ENCODE results near the gene DNAH11. TPM values are rescaled to one million over a fixed set of nuclear protein-coding genes. Genes with fewer than 3 reads are reported as not detected.

Gene DNAH11
- total and polyA plus RNA-seq, 4 donors: 1.8 to 24.7 (median 8.1) TPM

GRCh38 chr7:21891291-21891690 is 348.5 kb downstream of the DNAH11 start:
- Histone ChIP-seq H3K9ac (ENCODE audit: insufficient read depth in 1 of 2, low read length in 2 of 2) (no peak overlapping the region), H3K36me3 (ENCODE audit: control insufficient read depth in 4 of 4, insufficient read depth in 4 of 4, low read length in 4 of 4) (no peaks in the 10 kb centered on the region), H3K9me3 (ENCODE audit: control insufficient read depth in 4 of 4, insufficient read depth in 3 of 4, low read length in 3 of 4) (no peaks in the 10 kb centered on the region), H3K4me1 (ENCODE audit: control insufficient read depth in 5 of 5, insufficient read depth in 5 of 5, low read length in 5 of 5) (peaks cover 0 to 14% (median 2%) of the 10 kb centered on the region in 5 donors), H3K27me3 (ENCODE audit: control insufficient read depth in 3 of 3, insufficient read depth in 3 of 3, low read length in 2 of 3) (no peaks in the 10 kb centered on the region), H3K27ac (ENCODE audit: low read depth in 1 of 2, low read length in 1 of 2) (no peak overlapping the region), H3K4me3 (no peak overlapping the region)
- WGBS, 2 donors: 91% methylated on average over 3 of the region's 3 CpGs
- ATAC-seq (ENCODE audit: insufficient read depth, low FRiP score): no peak
- TF ChIP-seq, protein P1, sequence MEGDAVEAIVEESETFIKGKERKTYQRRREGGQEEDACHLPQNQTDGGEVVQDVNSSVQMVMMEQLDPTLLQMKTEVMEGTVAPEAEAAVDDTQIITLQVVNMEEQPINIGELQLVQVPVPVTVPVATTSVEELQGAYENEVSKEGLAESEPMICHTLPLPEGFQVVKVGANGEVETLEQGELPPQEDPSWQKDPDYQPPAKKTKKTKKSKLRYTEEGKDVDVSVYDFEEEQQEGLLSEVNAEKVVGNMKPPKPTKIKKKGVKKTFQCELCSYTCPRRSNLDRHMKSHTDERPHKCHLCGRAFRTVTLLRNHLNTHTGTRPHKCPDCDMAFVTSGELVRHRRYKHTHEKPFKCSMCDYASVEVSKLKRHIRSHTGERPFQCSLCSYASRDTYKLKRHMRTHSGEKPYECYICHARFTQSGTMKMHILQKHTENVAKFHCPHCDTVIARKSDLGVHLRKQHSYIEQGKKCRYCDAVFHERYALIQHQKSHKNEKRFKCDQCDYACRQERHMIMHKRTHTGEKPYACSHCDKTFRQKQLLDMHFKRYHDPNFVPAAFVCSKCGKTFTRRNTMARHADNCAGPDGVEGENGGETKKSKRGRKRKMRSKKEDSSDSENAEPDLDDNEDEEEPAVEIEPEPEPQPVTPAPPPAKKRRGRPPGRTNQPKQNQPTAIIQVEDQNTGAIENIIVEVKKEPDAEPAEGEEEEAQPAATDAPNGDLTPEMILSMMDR (IDR thresholded peaks at IDR 0.05; ENCODE audit: control extremely low read depth, extremely low read depth): no peak
- no peak for DNase-seq

DNA sequence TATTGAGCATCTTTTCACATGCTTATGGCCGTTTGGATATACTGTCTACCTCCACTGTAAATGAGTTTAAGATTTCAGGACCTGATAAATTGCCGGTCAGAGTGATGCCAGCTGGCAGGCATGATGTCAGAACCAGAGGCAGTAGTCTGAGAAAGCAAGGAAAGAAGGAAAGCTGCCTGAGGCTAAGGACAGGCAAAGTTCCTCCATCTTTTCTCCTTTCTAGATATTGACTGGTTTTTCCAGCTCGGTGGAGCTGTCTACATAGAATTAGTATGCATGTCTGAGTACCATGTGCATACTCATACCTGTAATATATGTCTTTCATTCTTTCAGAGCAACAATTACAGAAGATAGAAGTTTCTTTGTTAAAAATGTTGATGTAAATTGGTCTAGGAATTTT is 350.6 kb downstream of the DNAH11 start:
- no peak for ATAC-seq (ENCODE audit: insufficient read depth, low FRiP score)
- H3K9me3 ChIP-seq (ENCODE audit: control insufficient read depth in 4 of 4, insufficient read depth in 3 of 4, low read length in 3 of 4): no peaks in the 10 kb centered on the region

DNA sequence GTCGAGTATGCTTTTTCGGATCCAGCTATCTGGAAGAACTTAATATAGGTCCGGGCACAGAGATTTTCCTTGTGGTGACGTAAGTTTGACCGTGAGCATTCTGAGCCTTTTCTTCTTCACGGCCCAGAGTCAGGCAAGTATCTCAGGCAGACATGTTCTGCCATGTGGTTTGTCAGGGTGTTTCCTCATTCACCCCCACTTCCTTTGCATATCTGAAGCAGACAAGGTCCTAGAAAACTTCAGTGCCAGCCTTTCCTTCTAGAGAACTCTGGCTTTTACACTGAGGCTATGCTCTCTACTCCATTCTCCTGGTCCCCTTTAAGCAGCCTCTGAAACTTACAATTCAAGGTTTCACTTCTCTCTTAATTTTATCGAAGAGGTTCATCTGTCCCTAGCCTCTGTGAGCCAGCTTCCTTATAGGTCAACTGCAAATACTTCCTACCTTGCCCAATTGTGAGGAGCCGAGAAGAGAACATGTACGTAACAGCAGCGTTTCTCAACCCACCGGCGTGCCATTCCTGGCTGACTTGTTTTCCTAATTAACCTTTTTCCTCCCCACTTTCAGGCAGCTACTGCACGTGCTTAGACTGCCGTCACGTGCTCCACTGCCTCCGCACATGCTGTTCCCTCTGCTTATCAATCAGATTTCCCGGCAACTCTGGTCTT is 355.6 kb downstream of the DNAH11 start:
- WGBS, 2 donors: 33 to 67% methylated on average over 17 of the region's 17 CpGs
- H3K4me1 ChIP-seq (ENCODE audit: control insufficient read depth in 5 of 5, insufficient read depth in 5 of 5, low read length in 5 of 5): no peaks in the 10 kb centered on the region

More for the DNA sequence above, 350.6 kb downstream of the DNAH11 start:
- H3K4me3 ChIP-seq: no peak overlapping the region
- H3K36me3 ChIP-seq (ENCODE audit: control insufficient read depth in 4 of 4, insufficient read depth in 4 of 4, low read length in 4 of 4): peaks cover 0 to 4% (median 0%) of the 10 kb centered on the region in 4 donors
- no peak for DNase-seq
- no peaks in the 10 kb centered on the region for H3K27me3 ChIP-seq (ENCODE audit: control insufficient read depth in 3 of 3, insufficient read depth in 3 of 3, low read length in 2 of 3)
- WGBS, 2 donors: 84 to 90% methylated on average over 3 of the region's 3 CpGs
- no peak overlapping the region for H3K27ac ChIP-seq (ENCODE audit: low read depth in 1 of 2, low read length in 1 of 2)
- peaks cover 0 to 3% (median 0%) of the 10 kb centered on the region in 5 donors for H3K4me1 ChIP-seq (ENCODE audit: control insufficient read depth in 5 of 5, insufficient read depth in 5 of 5, low read length in 5 of 5)
- TF ChIP-seq, protein P1 (IDR thresholded peaks at IDR 0.05; ENCODE audit: control extremely low read depth, extremely low read depth): no peak
- H3K9ac ChIP-seq (ENCODE audit: insufficient read depth in 1 of 2, low read length in 2 of 2): no peak overlapping the region

More for the DNA sequence above, 355.6 kb downstream of the DNAH11 start:
- Histone ChIP-seq H3K27me3 (ENCODE audit: control insufficient read depth in 3 of 3, insufficient read depth in 3 of 3, low read length in 2 of 3) (no peaks in the 10 kb centered on the region), H3K36me3 (ENCODE audit: control insufficient read depth in 4 of 4, insufficient read depth in 4 of 4, low read length in 4 of 4) (peaks cover 2 to 13% (median 7%) of the 10 kb centered on the region in 4 donors), H3K4me3 (no peak overlapping the region), H3K9me3 (ENCODE audit: control insufficient read depth in 4 of 4, insufficient read depth in 3 of 4, low read length in 3 of 4) (no peaks in the 10 kb centered on the region), H3K27ac (ENCODE audit: low read depth in 1 of 2, low read length in 1 of 2) (peak overlapping the region; percentile 40 to 65), H3K9ac (ENCODE audit: insufficient read depth in 1 of 2, low read length in 2 of 2) (no peak overlapping the region)
- DNase-seq: no peak
- no peak for ATAC-seq (ENCODE audit: insufficient read depth, low FRiP score)
- TF ChIP-seq, protein P1 (IDR thresholded peaks at IDR 0.05; ENCODE audit: control extremely low read depth, extremely low read depth): no peak

Measured in lung (tissue), 12 donors.